UCSD-AML1 (cell line): ENCODE measurements around the gene GPATCH4.
"Not testable (repeated sequence)": the region's sequence is repeated elsewhere in the genome, so short reads cannot be mapped to it uniquely, and the experiment has no call there.

Source experiments
- DNase-seq: peaks from one replicate; lab custom pipeline; 2025; ENCODE audit not compliant: unreplicated experiment; lab: John Stamatoyannopoulos, UW

The GPATCH4 gene

DNA sequence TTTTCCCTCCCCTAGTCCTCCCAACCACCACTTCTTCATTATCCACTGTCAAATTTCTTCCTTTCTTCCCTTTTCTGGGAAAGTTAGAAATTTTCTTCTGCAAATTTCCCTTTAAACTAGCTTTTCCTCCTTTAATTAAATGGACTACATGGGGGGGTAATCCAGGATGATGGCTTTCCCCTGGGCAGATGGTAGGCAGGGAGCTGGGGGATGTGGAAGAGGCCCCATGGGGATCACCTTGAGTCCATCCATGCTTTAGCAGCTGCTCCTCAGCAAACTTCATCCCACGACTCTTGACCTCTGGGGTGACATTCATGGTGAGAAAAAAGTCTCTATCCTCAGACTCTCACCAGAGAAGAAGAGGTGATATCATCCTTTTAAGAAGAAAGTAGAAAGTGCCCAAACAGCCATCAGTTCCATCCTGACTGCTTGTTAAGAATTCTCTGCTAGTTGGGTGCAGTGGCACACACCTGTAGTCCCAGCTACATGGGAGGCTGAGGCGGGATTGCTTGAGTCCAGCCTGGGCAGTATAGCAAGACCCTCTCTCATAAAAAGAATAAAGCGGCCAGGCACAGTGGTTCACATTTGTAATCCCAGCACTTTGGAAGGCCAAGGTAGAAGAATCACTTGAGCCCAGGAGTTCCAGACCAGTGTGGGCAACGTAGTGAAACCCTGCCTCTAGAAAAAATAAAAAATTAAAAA is 2.4 kb downstream of the GPATCH4 start:
- no peak for DNase-seq

DNA sequence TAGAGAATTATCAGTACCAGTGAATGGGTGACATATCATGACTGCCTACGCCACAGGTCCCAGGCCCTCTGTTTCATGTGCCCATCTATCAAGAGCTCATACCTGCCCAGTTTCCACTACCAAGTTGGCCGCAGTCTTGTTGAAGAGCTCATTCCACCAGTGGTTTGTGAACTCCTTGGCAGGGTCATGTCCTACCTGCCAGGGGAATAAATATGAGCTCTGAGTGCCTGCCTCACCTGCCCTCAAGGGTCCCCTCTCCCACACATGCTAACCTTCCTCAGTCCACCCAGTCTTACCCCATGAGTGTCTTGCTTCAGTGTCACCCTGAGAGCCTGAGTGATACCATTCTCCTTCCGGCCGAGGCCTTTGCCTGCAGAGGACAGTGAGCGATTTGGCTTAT is 3.2 kb downstream of the GPATCH4 start:
- no peak for DNase-seq

DNA sequence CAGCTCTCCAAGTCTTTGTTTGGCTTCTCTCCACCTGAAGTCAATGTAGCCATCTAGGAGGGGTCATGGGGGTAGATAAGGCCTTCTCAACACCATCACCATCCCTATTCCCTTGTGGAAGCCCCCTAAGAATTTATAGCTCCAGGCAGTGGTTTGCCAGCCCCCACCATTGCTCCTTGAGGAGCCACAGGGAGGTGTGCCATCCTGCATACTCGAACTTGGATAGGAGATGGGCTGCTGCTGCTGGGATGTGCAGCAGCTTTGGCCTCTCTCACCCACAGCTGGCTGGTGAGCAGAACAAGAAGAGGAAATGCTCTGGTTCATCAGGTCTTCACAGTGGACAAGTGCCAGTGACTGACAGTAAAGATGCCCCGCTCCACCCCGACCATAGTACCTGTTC is 4.9 kb downstream of the GPATCH4 start:
- no peak for DNase-seq

DNA sequence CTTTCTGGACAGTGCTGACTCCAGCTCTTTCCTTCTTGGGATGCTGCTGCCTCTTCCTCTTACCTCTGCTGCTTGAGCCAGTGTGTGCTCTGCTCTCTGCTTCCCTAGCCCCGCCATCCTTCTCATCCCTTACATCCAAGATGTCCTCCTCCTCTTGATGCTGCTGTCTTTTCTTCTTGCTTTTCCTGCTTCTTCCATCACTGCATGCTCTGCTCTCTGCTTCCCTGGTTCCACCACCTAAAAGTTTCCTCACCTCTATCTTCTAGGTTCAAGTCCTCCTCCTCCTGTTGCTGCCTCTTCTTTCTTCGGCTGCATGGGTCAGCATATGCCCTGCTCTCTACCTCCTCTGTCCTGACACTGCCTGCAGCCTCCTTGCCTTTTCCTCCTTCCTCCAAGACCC is 6.3 kb downstream of the GPATCH4 start:
- no peak for DNase-seq

DNA sequence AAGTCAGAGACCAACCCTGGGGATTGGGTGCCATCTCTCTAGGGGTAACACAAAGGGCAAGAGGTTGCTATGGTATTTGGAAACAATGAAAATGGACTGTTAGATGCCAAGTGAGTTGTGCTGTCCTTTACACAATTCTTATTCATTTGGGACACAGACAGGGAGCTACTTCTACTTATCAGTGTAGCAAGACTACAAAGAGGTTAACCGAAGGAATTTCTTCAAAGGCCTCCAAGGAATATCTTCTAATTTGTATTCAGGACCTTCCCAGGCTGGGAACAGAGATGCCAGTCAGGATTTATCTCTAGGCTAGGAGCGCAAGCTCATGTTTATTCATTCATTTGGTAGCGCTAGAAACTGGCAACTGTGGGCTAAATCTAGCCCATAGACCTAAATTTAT is 7.1 kb downstream of the GPATCH4 start:
- no peak for DNase-seq

DNA sequence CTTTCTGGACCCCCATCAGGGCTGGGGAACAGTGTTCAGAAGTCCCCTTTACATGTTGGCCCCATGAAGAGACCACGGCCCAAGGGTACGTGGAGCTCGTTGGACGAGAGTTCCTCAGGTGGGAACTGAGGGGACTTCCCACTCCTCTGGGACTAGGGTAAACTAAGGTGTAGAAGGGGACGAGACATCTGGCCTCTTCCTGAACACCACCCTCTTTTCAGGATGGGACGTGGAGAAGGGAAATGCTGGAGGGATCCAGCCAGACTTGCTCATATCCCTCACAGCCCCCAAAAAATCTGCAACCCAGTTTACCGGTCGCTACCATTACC is 7.7 kb downstream of the GPATCH4 start:
- no peak for DNase-seq

DNA sequence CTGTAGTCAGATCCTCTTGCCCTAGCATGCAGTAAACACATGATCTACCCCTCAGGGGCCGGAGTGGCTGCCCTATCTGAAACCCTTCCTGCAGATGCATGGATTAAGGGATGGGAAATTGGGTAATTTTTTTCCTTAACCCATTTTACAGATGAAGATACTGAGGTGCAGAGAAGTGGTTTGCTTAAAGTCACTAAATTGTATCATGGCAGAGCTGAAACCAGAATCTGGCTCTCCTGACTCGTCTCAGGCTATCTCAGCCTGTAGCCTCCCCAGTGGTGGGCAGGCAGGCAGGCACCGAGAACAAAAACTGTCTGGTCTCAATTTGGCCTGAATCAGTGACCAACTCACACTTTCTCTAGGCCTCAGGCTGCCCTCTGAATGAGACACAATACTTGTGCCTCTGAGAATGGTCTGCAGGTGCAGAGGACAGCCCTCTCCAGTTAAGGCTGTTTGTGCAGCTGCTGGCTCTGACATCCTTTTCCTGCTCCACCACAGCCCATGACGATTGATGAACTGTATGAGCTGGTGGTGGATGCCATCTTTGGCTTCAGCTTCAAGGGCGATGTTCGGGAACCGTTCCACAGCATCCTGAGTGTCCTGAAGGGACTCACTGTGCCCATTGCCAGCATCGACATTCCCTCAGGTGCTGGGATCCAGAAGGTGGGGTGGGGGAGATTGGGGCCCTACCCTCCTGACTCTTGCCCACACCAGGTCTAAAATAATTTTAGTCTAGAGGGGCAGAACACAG is 8.2 kb downstream of the GPATCH4 start:
- no peak for DNase-seq

DNA sequence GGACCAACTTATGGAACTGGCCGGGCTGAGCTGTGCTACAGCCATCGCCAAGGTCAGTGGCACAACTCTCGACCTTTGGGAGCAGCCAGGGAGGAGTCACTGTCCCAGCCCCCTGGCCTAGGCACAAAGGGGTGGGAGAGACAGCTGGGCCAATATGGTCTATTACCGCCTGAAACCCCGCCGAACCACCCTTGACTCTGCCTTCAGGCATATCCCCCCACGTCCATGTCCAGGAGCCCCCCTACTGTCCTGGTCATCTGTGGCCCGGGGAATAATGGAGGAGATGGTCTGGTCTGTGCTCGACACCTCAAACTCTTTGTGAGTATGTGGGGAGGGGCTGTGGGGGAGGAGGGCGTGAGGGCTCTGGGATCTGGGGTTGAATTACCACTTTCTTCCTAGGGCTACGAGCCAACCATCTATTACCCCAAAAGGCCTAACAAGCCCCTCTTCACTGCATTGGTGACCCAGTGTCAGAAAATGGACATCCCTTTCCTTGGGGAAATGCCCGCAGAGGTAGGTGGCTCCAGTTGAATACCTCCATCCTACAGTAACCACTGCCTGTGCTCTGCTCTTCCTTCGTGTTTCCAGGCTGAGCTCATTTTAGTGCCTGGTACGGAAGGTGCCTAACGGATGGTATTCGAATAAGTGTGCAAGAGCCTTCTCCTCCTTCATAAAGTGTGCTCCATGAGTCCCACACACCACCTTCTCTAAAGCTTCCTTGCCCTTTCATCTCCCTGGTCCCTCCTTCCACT is 8.9 kb downstream of the GPATCH4 start:
- no peak for DNase-seq

DNA sequence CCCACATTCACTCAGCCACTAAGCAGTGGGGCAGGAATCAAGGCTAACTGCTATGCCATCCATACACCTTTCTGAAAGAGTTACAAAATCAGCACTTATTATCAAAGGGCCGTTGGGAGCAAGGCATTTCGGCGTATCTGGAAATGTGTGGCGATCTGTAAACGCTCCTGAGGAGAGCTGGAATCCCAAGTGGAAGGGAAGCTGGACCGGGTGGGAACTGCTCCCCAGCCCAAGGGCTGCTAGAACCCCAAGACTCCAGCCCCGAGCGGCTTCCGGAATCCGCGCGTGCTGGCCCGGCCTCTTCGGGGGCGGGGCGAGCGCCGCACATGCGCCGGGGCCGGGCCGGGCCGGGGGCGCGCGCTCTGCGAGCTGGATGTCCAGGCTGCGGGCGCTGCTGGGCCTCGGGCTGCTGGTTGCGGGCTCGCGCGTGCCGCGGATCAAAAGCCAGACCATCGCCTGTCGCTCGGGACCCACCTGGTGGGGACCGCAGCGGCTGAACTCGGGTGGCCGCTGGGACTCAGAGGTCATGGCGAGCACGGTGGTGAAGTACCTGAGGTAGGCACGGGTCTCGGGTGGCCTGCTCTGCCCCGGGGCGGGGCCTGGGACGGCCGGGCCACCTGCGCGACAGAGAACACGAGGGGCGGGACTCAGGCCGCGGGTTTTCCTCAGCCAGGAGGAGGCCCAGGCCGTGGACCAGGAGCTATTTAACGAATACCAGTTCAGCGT is 9.7 kb downstream of the GPATCH4 start, which contains the start of gene NAXE:
Gene NAXE, plus strand, starts transcription at position 345 of the 726 bp plus-strand sequence. Its CDS starts 29 bp downstream, at position 374.
- DNase-seq: peak; percentile 82

DNA sequence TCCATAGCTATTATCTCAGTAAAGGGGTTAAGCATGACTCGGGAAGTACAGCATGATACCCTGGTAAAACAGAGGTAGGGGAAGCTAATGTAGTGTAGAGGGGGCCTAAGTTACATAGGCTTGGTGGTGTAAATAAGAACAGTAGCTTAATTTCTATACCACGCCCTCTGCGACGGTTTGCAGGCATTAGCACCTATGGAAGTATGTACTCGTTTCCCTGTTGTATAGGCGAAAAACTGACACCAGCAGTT is 10.2 kb downstream of the GPATCH4 start:
- DNase-seq: no peak

DNA sequence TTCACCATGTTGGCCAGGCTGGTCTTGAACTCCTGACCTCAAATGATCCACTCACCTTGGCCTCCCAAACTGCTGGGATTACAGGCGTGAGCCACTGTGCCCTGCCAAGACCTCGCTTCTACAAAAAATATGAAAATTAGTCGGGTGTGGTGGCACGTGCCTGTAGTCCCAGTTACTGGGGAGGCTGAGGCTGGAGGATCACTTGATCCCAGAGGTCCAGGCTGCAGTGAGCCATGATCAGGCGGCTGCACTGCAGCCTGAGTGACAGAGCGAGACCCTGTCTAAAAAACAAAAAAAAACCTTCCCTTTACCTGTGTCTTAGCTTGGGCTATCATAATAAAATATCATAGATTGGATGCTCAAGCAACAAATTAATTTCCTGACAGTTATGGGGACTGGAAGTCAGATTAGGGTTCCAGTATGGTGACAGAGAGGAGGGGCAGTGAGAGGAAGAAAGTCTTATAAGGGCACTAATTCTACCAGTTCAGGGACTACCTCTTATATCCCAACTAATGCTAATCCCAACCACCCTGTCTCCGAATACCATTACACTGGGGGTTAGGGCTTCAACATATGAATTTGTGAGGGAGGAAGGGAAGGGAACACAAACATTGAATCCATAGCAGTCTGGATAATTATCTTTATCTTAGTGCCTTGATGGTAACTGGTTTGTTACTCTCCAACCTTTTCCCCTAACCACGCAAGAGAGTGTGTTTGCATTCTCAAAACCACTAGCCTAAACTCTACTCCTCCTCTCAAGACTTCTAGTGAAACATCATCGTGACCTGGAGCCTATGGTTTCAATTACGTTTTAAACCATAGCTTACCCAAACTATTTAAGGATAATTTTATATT is 10.7 kb downstream of the GPATCH4 start:
- no peak for DNase-seq

DNA sequence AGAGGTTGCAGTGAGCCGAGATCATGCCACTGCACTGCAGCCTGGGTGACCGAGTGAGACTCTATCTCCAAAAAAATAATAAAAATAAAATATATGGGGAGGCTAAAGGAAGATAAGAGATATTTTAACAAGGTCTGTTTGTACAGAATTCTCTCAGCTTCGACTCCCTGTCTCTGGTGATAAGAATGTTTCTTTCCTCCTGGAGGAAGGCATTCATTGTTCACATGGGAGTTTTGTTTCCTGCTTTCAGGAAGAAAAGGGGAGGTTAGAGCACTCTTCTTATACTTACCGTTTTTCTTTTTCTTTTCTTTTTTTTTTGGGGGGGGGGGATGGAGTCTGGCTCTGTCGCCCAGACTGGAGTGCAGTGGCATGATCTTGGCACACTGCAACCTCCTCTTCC is 11.7 kb downstream of the GPATCH4 start:
- DNase-seq: no peak

DNA sequence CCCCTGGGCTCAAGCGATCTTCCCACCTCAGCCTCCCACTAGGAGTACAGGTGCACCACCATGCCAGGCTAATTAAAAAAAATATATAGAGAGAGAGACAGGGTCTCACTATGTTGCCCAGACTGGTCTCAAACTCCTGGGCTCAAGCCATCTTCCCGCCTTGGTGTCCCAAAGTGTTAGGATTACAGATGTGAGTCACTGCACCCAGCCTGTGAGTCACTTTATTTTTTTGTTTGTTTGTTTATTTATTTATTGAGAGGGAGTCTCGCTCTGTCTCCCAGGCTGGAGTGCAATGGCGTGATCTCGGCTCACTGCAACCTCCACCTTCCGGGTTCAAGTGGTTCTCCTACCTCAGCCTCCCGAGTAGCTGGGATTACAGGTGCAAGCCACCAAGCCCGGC is 13.4 kb downstream of the GPATCH4 start:
- not testable (repeated sequence) for DNase-seq

DNA sequence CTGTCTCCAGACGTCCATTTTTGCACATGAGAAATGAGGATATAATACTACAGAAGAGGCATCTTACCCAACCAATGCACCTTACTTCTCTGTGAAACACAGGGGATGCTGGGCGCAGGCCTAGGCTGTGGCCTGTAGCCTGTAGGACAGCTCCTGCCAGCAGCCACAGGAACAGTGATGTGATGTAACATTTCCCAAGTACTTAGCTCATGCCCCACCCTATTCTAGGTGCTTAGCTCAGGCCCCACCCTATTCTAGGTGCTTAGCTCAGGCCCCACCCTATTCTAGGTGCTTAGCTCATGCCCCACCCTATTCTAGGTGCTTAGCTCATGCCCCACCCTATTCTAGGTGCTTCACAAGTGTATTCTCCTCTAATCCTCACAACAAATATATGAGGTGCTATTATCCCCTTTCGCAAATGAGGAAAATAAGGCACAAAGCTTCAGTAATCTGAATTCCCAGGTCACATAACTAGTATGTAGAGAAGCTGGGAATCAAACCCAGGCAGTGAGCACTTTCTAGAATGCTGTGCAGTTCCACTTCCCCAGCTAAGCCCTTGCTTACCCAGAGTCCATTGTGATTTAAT is 14.3 kb downstream of the GPATCH4 start:
- no peak for DNase-seq

DNA sequence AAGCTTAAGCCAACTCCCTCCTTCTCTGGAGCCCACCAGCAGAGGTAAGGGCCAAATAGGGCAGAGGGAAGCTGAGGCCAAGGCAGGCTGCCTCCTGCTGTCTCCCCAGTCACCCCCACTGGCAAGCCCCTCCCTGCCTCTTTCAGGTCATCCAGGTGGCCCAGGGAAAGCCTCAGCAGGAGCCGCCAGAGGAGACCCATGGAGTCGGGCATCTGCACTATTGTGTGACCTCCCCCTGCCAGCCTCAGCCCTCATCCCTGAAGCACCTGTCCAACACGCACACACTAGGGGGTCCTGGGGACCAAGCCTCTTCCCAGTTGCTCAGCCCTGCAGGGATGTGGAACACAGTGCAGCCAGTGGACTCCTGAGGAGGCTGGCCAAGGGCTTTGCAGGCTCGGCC is 15.0 kb downstream of the GPATCH4 start:
- DNase-seq: no peak

DNA sequence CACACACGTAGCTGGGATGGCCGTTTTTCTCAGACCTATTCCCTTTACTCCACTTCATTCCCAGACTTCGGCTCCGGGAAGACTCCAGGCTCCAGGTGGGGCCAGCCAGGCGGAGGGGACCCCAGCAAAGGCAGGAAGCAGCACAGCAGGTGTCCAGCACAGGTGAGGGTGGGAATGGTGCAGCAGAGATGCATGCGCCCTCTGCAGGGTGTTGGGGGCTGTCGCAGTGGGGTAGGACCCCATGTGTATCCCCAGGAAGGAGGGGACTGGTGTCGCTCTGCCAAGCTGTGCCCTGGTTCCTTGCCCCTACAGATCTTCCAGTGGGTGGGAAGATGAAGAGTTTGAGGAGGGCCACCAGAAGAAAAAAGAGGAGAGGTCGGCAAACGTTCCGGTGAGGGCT is 16.5 kb downstream of the GPATCH4 start:
- no peak for DNase-seq

DNA sequence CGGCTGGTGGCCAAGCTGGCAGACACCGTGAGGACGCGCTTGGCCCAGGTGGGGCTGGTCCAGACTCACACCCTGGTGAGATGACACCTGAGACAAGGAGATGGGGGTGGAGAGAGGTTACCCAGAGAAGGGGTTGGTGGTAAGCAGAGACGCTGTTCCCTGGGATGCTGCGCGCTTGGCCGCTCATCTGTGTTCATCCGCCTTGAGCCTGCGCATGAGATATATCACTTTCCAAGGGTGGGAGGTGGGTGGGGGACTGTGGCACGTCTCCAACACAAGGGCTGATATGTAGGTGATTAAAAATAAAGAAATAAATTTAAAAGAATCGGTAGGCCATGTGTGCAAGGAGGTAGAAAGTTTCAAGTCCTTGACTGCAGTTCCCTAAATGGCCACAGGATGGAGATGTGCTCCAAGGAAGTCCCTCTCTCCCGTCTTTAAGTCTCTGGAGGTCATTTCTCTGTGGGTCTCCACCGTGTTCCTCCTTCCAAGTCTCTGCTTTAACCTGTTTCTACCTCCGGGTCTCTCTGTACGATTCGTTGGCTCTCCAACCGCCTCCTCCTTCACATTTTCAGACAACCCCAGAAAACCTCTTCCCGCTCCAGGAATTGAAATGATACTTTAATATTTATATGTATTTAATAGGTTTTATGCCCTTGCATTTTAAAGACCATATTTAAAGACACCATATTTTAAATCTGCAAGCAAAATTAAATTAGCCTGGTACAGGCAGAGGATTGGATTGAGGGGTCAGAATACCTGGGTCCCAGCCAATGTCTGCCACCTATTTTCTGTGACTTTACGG is 17.3 kb downstream of the GPATCH4 start:
- DNase-seq: peak; percentile 38

DNA sequence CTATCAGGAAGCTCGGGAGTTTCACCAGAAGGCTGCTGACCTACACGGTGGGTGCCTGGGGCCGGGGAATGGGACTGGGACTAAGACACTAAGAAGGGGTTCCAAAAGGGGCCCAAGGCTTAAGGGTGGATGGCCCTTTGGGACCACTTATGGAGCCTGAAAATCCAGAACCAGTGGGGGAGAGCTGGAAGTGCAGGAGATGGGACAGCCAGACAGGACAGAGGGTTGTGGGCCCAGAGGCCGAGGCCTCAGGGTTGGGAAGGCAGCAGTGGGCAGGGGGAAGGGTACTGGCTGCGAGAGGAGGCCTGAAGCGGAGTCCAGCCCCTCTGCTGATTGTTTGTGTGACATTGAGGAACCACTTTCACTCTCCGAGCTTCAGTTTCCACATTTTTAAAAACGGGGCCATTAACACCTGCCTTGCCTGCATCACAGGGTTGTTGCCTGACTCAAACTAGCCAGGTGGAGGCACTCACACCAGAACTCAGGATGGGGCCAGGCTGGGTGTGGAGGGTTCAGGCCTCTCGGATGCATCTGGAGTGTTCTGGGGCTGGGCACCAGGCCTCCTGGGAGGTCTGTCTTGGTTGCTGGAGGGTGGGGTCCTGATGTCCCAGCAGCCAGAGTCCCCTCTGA is 18.8 kb downstream of the GPATCH4 start:
- DNase-seq: peak; percentile 56
